ENCODE data around the gene C18orf32. TPM values are rescaled to one million over a fixed set of nuclear protein-coding genes. Genes with fewer than 3 reads are reported as not detected.
"Not testable (repeated sequence)": the region's sequence is repeated elsewhere in the genome, so short reads cannot be mapped to it uniquely, and the experiment has no call there.

The C18orf32 gene
- total and polyA plus RNA-seq, 2 of the 13 experiments (the other 11 are each of a cell fraction or from before 2014, with no cell fraction given), result 17.6 to 20.6 TPM

- no peak for TF ChIP-seq TCF7L2 (IDR thresholded peaks at IDR 0.05; ENCODE audit: low read depth, low read length)
- TF ChIP-seq ZNF121 (CRISPR knock-in tag; IDR thresholded peaks at IDR 0.05), result 0 out of 2 replicates have a peak, but pooled peaks have one; percentile 29
- no peak for TF ChIP-seq PAF1 (CRISPR knock-in tag; IDR thresholded peaks at IDR 0.05)
These were observed 10.2 kb downstream of the C18orf32 start (continued) for GRCh38 chr18:49476664-49477411.

GRCh38 chr18:49474935-49475334 lies 12.1 kb downstream of the C18orf32 start:
- H3K36me3 ChIP-seq (replicated peaks in 1 of 2; ENCODE audit: control insufficient read depth in 1 of 2, insufficient read depth in 2 of 2, low read length in 2 of 2); CTCF ChIA-PET (ENCODE audit: low intra/inter-chr PET ratio, low total read pairs); H4K20me1 ChIP-seq (ENCODE audit: insufficient read depth, low read length); in situ Hi-C loops (cut with HindIII; ENCODE audit: extremely low pct_ligation_motif_present, low pct_unique_long_range_greater_than_20kb); H3K4me1 ChIP-seq (ENCODE audit: insufficient read depth, low read length); intact Hi-C loops (cut with micrococcal nuclease; ENCODE audit: unreplicated experiment); H3K27me3 ChIP-seq (ENCODE audit: control insufficient read depth in 1 of 2, insufficient read depth in 2 of 2, low read length in 2 of 2); BruUV-seq (replicated peaks); FAIRE-seq; H3K9ac ChIP-seq (ENCODE audit: insufficient read depth, low read depth, low read length); H3K27ac ChIP-seq (ENCODE audit: extremely low read length, insufficient read depth, low read length); POLR2A ChIA-PET; H3K4me2 ChIP-seq (ENCODE audit: low read depth, low read length); H2AFZ ChIP-seq (ENCODE audit: low read length); H3K9me3 ChIP-seq (ENCODE audit: low read length); ATAC-seq; H3K79me2 ChIP-seq (ENCODE audit: insufficient read depth, low read length); DNase-seq (ENCODE audit: low spot score); H3K4me3 ChIP-seq (replicated peaks in 1 of 3; ENCODE audit: insufficient read depth in 1 of 3, low read depth in 2 of 3, low read length in 3 of 3): not testable (repeated sequence)
- 95% methylated on average over 6 of the region's 6 CpGs for WGBS (ENCODE audit: low lambda C conversion rate)

DNA sequence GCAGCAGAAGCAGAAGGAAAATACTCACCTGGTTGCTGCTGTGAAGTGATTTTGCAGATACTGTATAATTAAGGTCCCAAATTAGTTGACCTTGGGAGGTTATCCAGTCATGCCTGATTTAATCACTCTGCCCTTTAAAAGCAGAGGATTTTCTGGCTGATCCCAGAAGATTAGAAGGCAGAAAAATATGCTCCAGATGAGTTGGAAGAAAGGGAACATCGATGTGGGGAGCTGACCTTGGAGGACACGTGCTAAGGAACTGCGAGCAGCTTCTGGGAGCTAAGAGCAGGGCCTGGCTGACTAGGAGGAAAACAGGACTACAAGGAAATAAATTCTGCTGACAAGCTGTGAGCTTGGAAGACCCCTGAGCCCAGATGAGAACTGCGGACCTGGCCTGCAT lies 13.3 kb downstream of the C18orf32 start:
- Histone ChIP-seq H3K79me2 (ENCODE audit: insufficient read depth, low read length) (no peaks in the 10 kb centered on the region), H3K27me3 (ENCODE audit: control insufficient read depth in 1 of 2, insufficient read depth in 2 of 2, low read length in 2 of 2) (no peaks in the 10 kb centered on the region), H3K36me3 (replicated peaks in 1 of 2; ENCODE audit: control insufficient read depth in 1 of 2, insufficient read depth in 2 of 2, low read length in 2 of 2) (no peaks in the 10 kb centered on the region), H3K4me1 (ENCODE audit: insufficient read depth, low read length) (no peaks in the 10 kb centered on the region), H3K27ac (ENCODE audit: extremely low read length, insufficient read depth, low read length) (no peak overlapping the region), H3K9ac (ENCODE audit: insufficient read depth, low read depth, low read length) (no peak overlapping the region), H3K4me3 (replicated peaks in 1 of 3; ENCODE audit: insufficient read depth in 1 of 3, low read depth in 2 of 3, low read length in 3 of 3) (no peak overlapping the region), H2AFZ (ENCODE audit: low read length) (no peak overlapping the region), H4K20me1 (ENCODE audit: insufficient read depth, low read length) (no peaks in the 10 kb centered on the region), H3K9me3 (ENCODE audit: low read length) (no peaks in the 10 kb centered on the region), H3K4me2 (ENCODE audit: low read depth, low read length) (no peak overlapping the region)
- in situ Hi-C loops (cut with HindIII; ENCODE audit: extremely low pct_ligation_motif_present, low pct_unique_long_range_greater_than_20kb), result no loop called here
- BruUV-seq (replicated peaks), result no TSS peak
- WGBS (ENCODE audit: low lambda C conversion rate), result 66% methylated on average over 3 of the region's 4 CpGs
- no peak for FAIRE-seq
- ChIA-PET POLR2A (no interaction called here), CTCF (ENCODE audit: low intra/inter-chr PET ratio, low total read pairs) (no interaction called here)
- no peak for ATAC-seq
- DNase-seq (ENCODE audit: low spot score), result no peak
- intact Hi-C loops (cut with micrococcal nuclease; ENCODE audit: unreplicated experiment), result no loop called here
- TF ChIP-seq, protein P1, sequence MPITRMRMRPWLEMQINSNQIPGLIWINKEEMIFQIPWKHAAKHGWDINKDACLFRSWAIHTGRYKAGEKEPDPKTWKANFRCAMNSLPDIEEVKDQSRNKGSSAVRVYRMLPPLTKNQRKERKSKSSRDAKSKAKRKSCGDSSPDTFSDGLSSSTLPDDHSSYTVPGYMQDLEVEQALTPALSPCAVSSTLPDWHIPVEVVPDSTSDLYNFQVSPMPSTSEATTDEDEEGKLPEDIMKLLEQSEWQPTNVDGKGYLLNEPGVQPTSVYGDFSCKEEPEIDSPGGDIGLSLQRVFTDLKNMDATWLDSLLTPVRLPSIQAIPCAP (CRISPR knock-in tag; IDR thresholded peaks at IDR 0.05; ENCODE audit: low read depth), result no peak
- TF ChIP-seq SP140L (CRISPR knock-in tag; IDR thresholded peaks at IDR 0.05; ENCODE audit: borderline replicate concordance), result no peak
- TF ChIP-seq, protein P2, sequence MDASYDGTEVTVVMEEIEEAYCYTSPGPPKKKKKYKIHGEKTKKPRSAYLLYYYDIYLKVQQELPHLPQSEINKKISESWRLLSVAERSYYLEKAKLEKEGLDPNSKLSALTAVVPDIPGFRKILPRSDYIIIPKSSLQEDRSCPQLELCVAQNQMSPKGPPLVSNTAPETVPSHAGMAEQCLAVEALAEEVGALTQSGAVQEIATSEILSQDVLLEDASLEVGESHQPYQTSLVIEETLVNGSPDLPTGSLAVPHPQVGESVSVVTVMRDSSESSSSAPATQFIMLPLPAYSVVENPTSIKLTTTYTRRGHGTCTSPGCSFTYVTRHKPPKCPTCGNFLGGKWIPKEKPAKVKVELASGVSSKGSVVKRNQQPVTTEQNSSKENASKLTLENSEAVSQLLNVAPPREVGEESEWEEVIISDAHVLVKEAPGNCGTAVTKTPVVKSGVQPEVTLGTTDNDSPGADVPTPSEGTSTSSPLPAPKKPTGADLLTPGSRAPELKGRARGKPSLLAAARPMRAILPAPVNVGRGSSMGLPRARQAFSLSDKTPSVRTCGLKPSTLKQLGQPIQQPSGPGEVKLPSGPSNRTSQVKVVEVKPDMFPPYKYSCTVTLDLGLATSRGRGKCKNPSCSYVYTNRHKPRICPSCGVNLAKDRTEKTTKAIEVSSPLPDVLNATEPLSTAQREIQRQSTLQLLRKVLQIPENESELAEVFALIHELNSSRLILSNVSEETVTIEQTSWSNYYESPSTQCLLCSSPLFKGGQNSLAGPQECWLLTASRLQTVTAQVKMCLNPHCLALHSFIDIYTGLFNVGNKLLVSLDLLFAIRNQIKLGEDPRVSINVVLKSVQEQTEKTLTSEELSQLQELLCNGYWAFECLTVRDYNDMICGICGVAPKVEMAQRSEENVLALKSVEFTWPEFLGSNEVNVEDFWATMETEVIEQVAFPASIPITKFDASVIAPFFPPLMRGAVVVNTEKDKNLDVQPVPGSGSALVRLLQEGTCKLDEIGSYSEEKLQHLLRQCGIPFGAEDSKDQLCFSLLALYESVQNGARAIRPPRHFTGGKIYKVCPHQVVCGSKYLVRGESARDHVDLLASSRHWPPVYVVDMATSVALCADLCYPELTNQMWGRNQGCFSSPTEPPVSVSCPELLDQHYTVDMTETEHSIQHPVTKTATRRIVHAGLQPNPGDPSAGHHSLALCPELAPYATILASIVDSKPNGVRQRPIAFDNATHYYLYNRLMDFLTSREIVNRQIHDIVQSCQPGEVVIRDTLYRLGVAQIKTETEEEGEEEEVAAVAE (CRISPR knock-in tag; IDR thresholded peaks at IDR 0.05; ENCODE audit: borderline replicate concordance), result no peak
- TF ChIP-seq, protein P3, sequence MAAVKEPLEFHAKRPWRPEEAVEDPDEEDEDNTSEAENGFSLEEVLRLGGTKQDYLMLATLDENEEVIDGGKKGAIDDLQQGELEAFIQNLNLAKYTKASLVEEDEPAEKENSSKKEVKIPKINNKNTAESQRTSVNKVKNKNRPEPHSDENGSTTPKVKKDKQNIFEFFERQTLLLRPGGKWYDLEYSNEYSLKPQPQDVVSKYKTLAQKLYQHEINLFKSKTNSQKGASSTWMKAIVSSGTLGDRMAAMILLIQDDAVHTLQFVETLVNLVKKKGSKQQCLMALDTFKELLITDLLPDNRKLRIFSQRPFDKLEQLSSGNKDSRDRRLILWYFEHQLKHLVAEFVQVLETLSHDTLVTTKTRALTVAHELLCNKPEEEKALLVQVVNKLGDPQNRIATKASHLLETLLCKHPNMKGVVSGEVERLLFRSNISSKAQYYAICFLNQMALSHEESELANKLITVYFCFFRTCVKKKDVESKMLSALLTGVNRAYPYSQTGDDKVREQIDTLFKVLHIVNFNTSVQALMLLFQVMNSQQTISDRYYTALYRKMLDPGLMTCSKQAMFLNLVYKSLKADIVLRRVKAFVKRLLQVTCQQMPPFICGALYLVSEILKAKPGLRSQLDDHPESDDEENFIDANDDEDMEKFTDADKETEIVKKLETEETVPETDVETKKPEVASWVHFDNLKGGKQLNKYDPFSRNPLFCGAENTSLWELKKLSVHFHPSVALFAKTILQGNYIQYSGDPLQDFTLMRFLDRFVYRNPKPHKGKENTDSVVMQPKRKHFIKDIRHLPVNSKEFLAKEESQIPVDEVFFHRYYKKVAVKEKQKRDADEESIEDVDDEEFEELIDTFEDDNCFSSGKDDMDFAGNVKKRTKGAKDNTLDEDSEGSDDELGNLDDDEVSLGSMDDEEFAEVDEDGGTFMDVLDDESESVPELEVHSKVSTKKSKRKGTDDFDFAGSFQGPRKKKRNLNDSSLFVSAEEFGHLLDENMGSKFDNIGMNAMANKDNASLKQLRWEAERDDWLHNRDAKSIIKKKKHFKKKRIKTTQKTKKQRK (IDR thresholded peaks at IDR 0.05; ENCODE audit: low read length), result no peak

Measured in HepG2 (cell line).